ENCODE data around the gene UBIAD1.

- TF ChIP-seq, protein P1, sequence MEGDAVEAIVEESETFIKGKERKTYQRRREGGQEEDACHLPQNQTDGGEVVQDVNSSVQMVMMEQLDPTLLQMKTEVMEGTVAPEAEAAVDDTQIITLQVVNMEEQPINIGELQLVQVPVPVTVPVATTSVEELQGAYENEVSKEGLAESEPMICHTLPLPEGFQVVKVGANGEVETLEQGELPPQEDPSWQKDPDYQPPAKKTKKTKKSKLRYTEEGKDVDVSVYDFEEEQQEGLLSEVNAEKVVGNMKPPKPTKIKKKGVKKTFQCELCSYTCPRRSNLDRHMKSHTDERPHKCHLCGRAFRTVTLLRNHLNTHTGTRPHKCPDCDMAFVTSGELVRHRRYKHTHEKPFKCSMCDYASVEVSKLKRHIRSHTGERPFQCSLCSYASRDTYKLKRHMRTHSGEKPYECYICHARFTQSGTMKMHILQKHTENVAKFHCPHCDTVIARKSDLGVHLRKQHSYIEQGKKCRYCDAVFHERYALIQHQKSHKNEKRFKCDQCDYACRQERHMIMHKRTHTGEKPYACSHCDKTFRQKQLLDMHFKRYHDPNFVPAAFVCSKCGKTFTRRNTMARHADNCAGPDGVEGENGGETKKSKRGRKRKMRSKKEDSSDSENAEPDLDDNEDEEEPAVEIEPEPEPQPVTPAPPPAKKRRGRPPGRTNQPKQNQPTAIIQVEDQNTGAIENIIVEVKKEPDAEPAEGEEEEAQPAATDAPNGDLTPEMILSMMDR (IDR thresholded peaks at IDR 0.05): no peak
- no peak for TF ChIP-seq POLR2A (IDR thresholded peaks at IDR 0.05)
Observed at GRCh38 chr1:11279152-11279551, 6.2 kb downstream of the UBIAD1 start.

All from esophagus squamous epithelium (tissue), 4 donors.